ENCODE data around the gene TAF11L6.
"Not testable (repeated sequence)": the region's sequence is repeated elsewhere in the genome, so short reads cannot be mapped to it uniquely, and the experiment has no call there.

DNA sequence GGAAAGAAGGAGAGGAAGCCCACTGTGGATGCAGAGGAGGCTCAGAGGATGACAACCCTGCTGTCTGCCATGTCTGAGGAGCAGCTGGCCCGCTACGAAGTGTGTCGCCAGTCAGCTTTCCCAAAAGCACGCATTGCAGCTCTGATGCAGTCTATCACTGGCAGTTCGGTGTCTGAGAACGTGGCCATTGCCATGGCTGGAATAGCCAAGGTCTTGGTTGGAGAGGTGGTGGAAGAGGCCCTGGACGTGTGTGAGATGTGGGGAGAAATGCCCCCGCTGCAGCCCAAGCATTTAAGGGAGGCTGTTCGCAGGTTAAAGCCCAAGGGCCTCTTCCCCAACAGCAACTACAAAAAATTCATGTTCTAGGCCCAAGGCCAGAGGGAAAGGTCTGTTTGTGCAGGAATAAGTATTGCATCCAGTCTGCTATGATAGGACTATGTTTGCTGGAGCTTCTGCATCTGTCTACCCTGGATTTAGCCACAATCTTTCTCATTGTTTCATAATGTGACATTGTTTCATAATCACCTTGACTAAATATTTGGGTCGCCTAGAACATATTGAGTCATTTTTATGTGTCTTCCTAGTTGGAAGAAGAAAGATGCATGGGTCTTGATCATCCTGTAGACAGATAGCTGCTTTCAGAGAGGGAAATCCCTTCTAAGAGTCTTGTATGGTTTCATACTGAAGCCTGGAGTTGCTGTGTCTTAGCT, 41.9 kb upstream of the TAF11L6 start:
- TF ChIP-seq CTCF, EZH2, EZH2phosphoT487 (IDR thresholded peaks at IDR 0.05): not testable (repeated sequence)
